Hepatocyte (in vitro differentiated cells): ENCODE measurements around the gene ANKDD1B.

Experiments used
- CTCF ChIP-seq: fragments of 200-600 bp; sonication (generic); IDR thresholded peaks from 2 replicates; pipeline ENCODE4 v1.5.1; 2016; ENCODE audit warnings: antibody characterized with exemption, mild to moderate bottlenecking; ENCODE audit not compliant: poor library complexity
- EZH2 ChIP-seq: fragments of 200-600 bp; sonication (generic); IDR thresholded peaks from 2 replicates; pipeline ENCODE4 v1.6.1; 2016; ENCODE audit warnings: antibody characterized with exemption, mild to moderate bottlenecking, borderline replicate concordance
- EZH2phosphoT487 ChIP-seq: fragments of 200-600 bp; sonication (generic); IDR thresholded peaks from one replicate; pipeline ENCODE4 v1.6.1; 2018; ENCODE audit warnings: antibody characterized with exemption, mild to moderate bottlenecking, low read depth, moderate library complexity; ENCODE audit not compliant: unreplicated experiment, severe bottlenecking

GRCh38 chr5:75603371-75603770, 7.9 kb upstream of the ANKDD1B start:
- TF ChIP-seq EZH2phosphoT487 = no peak
- TF ChIP-seq CTCF = no peak
- no peak for TF ChIP-seq EZH2
